ENCODE measurements around the gene ITPK1. TPM values are rescaled to one million over a fixed set of nuclear protein-coding genes. Genes with fewer than 3 reads are reported as not detected.
A peak's percentile ranks its signal among the peaks of the same experiment; 100 is the strongest.

The ITPK1 gene
- total RNA-seq, 2 experiments from 2014 or later, result 78.5 to 83.5 TPM

DNA sequence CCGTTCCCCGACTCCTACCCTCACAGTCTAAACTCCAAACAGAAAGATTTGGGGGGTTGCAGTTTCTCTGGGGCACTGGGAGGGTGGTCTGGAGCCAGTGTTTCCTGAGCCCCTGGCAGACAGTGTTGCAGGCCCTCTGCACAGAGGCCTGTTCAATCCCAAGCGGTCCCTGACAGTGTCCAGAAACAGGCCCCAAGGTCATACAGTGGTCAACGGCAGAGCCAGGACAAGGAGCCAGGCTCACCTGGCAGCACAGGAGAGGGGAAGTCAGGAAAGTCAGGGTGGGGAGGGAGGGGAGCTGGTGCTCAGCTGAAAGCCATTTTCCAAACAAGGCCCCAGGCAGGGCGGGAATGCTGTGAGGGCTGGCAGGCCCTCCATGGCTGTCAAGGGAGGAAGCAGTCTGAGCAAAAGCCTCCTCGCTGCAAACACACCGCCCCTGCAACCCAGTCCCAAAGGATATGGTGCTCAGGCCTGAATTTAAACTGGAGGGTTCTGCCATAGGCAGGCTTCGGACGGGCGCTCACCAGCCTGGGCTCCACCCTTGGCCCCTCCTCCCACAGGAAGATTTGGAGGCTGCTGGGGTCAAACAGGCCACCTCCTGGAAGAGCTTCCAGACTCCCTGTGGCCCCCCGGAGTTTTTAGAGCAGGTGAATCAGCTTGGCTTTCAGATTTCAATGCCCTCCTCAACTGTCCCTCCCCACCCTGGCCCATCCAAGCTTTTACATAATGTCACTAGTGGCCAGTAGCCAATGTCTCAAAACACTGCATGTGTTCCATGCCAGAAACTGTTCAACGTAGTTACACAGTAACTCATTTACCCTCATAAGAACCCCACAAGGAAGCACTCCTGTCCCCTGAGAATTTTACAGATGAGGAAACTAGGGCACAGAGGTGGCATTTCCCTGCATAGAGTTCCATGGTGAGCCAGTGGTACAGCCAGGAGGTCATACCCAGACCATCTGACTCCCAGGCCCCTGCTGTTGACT lies 151.3 kb downstream of the ITPK1 start:
- ChIA-PET POLR2A (interaction anchor here (1.0 kb wide), 1 partner anchor 9 kb away, joined by 3 read pairs; no protein-coding TSS in a partner anchor), CTCF (interaction anchor here (1.6 to 5.7 kb wide), 2 partner anchors 10 to 12 kb away, joined by 5 to 21 read pairs; no protein-coding TSS in a partner anchor)
- TF ChIP-seq, protein P1, sequence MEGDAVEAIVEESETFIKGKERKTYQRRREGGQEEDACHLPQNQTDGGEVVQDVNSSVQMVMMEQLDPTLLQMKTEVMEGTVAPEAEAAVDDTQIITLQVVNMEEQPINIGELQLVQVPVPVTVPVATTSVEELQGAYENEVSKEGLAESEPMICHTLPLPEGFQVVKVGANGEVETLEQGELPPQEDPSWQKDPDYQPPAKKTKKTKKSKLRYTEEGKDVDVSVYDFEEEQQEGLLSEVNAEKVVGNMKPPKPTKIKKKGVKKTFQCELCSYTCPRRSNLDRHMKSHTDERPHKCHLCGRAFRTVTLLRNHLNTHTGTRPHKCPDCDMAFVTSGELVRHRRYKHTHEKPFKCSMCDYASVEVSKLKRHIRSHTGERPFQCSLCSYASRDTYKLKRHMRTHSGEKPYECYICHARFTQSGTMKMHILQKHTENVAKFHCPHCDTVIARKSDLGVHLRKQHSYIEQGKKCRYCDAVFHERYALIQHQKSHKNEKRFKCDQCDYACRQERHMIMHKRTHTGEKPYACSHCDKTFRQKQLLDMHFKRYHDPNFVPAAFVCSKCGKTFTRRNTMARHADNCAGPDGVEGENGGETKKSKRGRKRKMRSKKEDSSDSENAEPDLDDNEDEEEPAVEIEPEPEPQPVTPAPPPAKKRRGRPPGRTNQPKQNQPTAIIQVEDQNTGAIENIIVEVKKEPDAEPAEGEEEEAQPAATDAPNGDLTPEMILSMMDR (IDR thresholded peaks at IDR 0.05), result no peak
- H3K4me1 Mint-ChIP-seq (ENCODE audit: low read depth), result peaks cover 14% of the 10 kb centered on the region
- no peaks in the 10 kb centered on the region for H3K9me3 Mint-ChIP-seq
- ATAC-seq, result no peak
- peaks cover 9% of the 10 kb centered on the region for H3K36me3 Mint-ChIP-seq (ENCODE audit: low read depth)
- no peaks in the 10 kb centered on the region for H3K27me3 Mint-ChIP-seq
- H3K27ac Mint-ChIP-seq, result no peak overlapping the region
- intact Hi-C loops (cut with micrococcal nuclease), result no loop called here
- no peak overlapping the region for H3K4me3 Mint-ChIP-seq
- DNase-seq, result no peak

DNA sequence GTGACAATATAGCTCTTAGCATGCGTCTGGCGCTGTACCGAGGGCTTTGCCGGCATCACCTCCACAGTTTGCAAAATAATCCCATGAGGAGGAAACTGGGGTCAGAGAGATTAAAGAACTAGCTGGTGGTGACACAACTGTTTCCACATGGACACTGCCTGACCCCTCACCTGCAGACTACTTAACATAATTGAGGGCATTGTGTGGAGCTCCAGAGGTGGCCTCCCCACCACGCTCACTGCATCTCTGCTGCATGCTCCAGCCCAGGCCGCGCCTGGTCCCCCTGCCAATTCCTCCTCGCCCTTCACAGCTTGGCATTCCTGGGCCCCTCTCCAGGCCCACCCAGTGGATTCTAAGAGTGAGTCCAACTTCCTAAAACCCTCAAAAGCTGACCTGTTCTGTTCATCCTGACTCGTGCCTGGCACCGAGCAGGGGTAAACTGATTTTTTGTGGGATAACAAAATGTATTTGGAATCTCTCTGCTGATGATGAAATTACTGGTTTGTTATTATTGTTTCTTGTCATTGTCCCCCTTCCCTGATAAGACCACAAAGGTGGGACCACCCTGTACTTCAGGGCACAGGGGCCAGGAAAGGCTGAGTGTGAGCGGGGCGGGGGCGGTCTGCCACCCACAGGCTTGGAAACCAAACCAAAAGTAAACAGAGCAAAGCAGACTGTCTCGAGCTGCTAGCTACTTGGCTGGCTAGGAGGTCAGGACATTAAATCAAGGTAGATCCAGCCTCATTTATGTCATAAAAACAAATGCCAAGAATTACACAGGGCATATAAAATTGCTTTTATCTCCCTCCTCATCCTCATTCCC lies 152.2 kb downstream of the ITPK1 start:
- Mint-ChIP-seq H3K27ac (peak overlapping the region; percentile 8), H3K27me3 (no peaks in the 10 kb centered on the region), H3K4me3 (no peak overlapping the region), H3K4me1 (ENCODE audit: low read depth) (peaks cover 14% of the 10 kb centered on the region), H3K36me3 (ENCODE audit: low read depth) (peaks cover 9% of the 10 kb centered on the region), H3K9me3 (no peaks in the 10 kb centered on the region)
- DNase-seq (no peak), ATAC-seq (no peak)
- ChIA-PET POLR2A (no interaction called here), CTCF (interaction anchor here (5.7 kb wide), 1 partner anchor 11 kb away, joined by 21 read pairs; no protein-coding TSS in a partner anchor)
- intact Hi-C loops (cut with micrococcal nuclease), result no loop called here
- TF ChIP-seq, protein P1 (IDR thresholded peaks at IDR 0.05), result no peak

DNA sequence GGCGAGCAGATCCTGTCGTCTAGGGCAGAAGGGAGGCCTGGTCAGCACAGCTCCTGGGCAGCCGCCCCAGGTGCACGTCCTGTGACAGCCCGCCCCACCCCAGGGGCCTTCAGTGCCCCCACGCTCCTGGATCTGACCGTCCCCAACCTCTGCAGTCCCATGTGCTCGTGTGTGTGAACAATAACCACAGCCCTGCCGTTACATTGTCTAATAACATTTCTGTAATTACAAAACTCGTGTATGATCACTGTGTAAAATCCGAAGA lies 153.0 kb downstream of the ITPK1 start:
- TF ChIP-seq, protein P1 (IDR thresholded peaks at IDR 0.05), result no peak
- no peak overlapping the region for H3K4me3 Mint-ChIP-seq
- no peaks in the 10 kb centered on the region for H3K9me3 Mint-ChIP-seq
- ChIA-PET CTCF (interaction anchor here (5.7 kb wide), 1 partner anchor 11 kb away, joined by 21 read pairs; no protein-coding TSS in a partner anchor), POLR2A (no interaction called here)
- intact Hi-C loops (cut with micrococcal nuclease), result no loop called here
- peaks cover 9% of the 10 kb centered on the region for H3K36me3 Mint-ChIP-seq (ENCODE audit: low read depth)
- peaks cover 13% of the 10 kb centered on the region for H3K4me1 Mint-ChIP-seq (ENCODE audit: low read depth)
- H3K27ac Mint-ChIP-seq, result no peak overlapping the region
- ATAC-seq (no peak), DNase-seq (no peak)
- H3K27me3 Mint-ChIP-seq, result no peaks in the 10 kb centered on the region

DNA sequence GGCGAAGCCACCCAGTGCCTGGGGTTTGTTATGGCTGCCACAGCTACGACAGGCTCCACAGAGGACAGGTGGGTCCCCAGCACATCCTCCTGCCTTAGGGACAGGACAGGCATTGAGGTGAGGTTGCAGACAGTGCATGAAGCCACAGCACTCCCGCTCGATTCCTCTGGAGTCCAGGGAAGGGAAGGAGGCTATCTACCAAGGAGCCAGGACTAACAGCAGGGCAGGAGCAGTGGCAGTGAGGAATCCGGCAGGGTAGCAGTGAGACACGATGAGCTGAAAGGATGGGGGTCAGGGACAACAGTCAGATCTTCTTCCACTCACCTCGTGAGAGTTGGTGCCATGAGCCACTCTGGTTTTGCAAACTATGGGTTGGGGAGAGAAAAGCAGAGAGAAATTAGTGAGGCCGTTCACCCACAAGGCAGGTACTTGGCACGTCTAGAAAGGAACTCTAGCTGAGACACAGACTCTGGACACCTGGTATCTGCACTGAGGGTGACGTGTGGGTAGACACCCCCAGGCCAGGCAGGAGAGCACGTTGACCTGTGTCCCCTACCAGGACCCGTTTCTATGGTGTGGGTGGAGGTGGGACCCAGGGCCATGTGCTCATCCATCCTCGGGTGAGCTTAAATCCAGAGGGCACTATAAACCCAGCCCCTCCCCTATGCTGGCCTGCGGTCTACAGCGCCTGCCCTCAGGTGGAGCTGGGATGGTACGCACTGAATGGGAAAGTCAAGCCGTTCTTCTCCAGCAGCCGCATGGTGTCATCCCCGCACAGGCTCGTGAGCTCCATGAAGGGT lies 153.5 kb downstream of the ITPK1 start:
- Mint-ChIP-seq H3K36me3 (ENCODE audit: low read depth) (peaks cover 3% of the 10 kb centered on the region), H3K9me3 (no peaks in the 10 kb centered on the region), H3K27ac (peak overlapping the region; percentile 46), H3K4me3 (no peak overlapping the region), H3K27me3 (no peaks in the 10 kb centered on the region), H3K4me1 (ENCODE audit: low read depth) (peaks cover 8% of the 10 kb centered on the region)
- intact Hi-C loops (cut with micrococcal nuclease), result no loop called here
- ChIA-PET CTCF (interaction anchor here (1.0 to 5.7 kb wide), 2 partner anchors 10 to 151 kb away, joined by 3 to 21 read pairs; no protein-coding TSS in a partner anchor), POLR2A (no interaction called here)
- TF ChIP-seq, protein P1 (IDR thresholded peaks at IDR 0.05), result no peak
- ATAC-seq (no peak), DNase-seq (no peak)
